Measurements from ENCODE around the gene CDS1. TPM values are rescaled to one million over a fixed set of nuclear protein-coding genes. Genes with fewer than 3 reads are reported as not detected.
"Not testable (repeated sequence)": the region's sequence is repeated elsewhere in the genome, so short reads cannot be mapped to it uniquely, and the experiment has no call there.

The CDS1 gene
- 1 to 10 TPM in 3 of 4 donors, under 1 TPM in 1; 0.81 to 3.3 (median 2.5) TPM for total RNA-seq

- peaks cover 0 to 20% (median 0%) of the 10 kb centered on the region in 3 donors for H3K4me1 ChIP-seq
- no peaks in the 10 kb centered on the region for H3K36me3 ChIP-seq
- H3K4me3 ChIP-seq, result peak within 1 kb of the TSS; percentile 58 to 91
- H3K9me3 ChIP-seq, result no peaks in the 10 kb centered on the region
- 0% methylated on average over 3 of the region's 88 CpGs; no CpG with 5 or more reads in 1 of the 2 donors for WGBS, 2 donors (ENCODE audit: low coverage in 1 of 2)
- peak within 1 kb of the TSS in 3 of 4 donors; percentile 84 for H3K27ac ChIP-seq
- no peaks in the 10 kb centered on the region for H3K27me3 ChIP-seq
- peak; percentile 51 for ATAC-seq
- TF ChIP-seq POLR2A (IDR thresholded peaks at IDR 0.05) (no peak), POLR2AphosphoS5 (IDR thresholded peaks at IDR 0.05) (no peak), EP300 (IDR thresholded peaks at IDR 0.05) (no peak)
- TF ChIP-seq, protein P1, sequence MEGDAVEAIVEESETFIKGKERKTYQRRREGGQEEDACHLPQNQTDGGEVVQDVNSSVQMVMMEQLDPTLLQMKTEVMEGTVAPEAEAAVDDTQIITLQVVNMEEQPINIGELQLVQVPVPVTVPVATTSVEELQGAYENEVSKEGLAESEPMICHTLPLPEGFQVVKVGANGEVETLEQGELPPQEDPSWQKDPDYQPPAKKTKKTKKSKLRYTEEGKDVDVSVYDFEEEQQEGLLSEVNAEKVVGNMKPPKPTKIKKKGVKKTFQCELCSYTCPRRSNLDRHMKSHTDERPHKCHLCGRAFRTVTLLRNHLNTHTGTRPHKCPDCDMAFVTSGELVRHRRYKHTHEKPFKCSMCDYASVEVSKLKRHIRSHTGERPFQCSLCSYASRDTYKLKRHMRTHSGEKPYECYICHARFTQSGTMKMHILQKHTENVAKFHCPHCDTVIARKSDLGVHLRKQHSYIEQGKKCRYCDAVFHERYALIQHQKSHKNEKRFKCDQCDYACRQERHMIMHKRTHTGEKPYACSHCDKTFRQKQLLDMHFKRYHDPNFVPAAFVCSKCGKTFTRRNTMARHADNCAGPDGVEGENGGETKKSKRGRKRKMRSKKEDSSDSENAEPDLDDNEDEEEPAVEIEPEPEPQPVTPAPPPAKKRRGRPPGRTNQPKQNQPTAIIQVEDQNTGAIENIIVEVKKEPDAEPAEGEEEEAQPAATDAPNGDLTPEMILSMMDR (IDR thresholded peaks at IDR 0.05), result no peak
Measured at GRCh38 chr4:84582988-84583875, at the start of gene CDS1. CDS1 (plus strand) TSS chr4:84583127; CDS start chr4:84583402, 275 bp downstream.

GRCh38 chr4:84535901-84536300 lies 47.0 kb upstream of the CDS1 start:
- no peaks in the 10 kb centered on the region for H3K9me3 ChIP-seq
- no peak for ATAC-seq
- no peaks in the 10 kb centered on the region for H3K27me3 ChIP-seq
- no peak overlapping the region for H3K27ac ChIP-seq
- no peaks in the 10 kb centered on the region for H3K36me3 ChIP-seq
- 92 to 100% methylated on average over 2 of the region's 2 CpGs for WGBS, 2 donors (ENCODE audit: low coverage in 1 of 2)
- H3K4me3 ChIP-seq, result no peak overlapping the region
- no peaks in the 10 kb centered on the region for H3K4me1 ChIP-seq
- TF ChIP-seq EP300 (IDR thresholded peaks at IDR 0.05), result no peak
- no peak for TF ChIP-seq POLR2AphosphoS5 (IDR thresholded peaks at IDR 0.05)
- TF ChIP-seq, protein P1 (IDR thresholded peaks at IDR 0.05), result no peak
- no peak for TF ChIP-seq POLR2A (IDR thresholded peaks at IDR 0.05)

GRCh38 chr4:84545093-84545492 lies 37.8 kb upstream of the CDS1 start:
- no peak for ATAC-seq
- no peaks in the 10 kb centered on the region for H3K36me3 ChIP-seq
- no peak overlapping the region for H3K27ac ChIP-seq
- no peaks in the 10 kb centered on the region for H3K4me1 ChIP-seq
- H3K27me3 ChIP-seq, result no peaks in the 10 kb centered on the region
- 80% methylated on average over 1 of the region's 5 CpGs; no CpG with 5 or more reads in 1 of the 2 donors for WGBS, 2 donors (ENCODE audit: low coverage in 1 of 2)
- no peak for TF ChIP-seq POLR2AphosphoS5 (IDR thresholded peaks at IDR 0.05)
- no peak for TF ChIP-seq POLR2A (IDR thresholded peaks at IDR 0.05)
- TF ChIP-seq, protein P1 (IDR thresholded peaks at IDR 0.05), result no peak
- TF ChIP-seq EP300 (IDR thresholded peaks at IDR 0.05), result no peak
- no peaks in the 10 kb centered on the region for H3K9me3 ChIP-seq
- no peak overlapping the region for H3K4me3 ChIP-seq

DNA sequence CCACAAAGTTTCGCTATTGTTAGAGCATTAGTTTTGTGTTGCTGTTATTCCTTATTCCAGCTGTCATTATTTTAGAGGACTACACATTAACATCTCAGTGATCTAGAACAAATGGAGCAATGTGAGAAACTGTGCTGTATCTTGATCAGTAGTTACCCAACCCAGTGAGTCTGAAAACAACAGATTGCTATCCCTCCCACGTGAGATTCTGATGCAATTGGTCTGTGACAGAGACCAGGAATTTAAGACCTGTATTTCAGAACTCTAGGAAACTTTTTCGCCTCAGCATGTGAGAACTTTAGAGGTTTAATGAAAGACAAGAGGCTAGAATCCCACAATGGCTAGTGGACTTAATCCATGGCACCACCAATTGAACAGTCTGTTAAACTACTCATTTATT lies 35.7 kb upstream of the CDS1 start:
- no peak for ATAC-seq
- Histone ChIP-seq H3K9me3 (no peaks in the 10 kb centered on the region), H3K4me1 (no peaks in the 10 kb centered on the region), H3K4me3 (no peak overlapping the region), H3K27ac (no peak overlapping the region), H3K36me3 (no peaks in the 10 kb centered on the region), H3K27me3 (no peaks in the 10 kb centered on the region)
- WGBS, 2 donors (ENCODE audit: low coverage in 1 of 2), result 74 to 94% methylated on average over 2 to 3 of the region's 3 CpGs
- TF ChIP-seq EP300 (IDR thresholded peaks at IDR 0.05) (no peak), POLR2A (IDR thresholded peaks at IDR 0.05) (no peak), POLR2AphosphoS5 (IDR thresholded peaks at IDR 0.05) (no peak)
- TF ChIP-seq, protein P1 (IDR thresholded peaks at IDR 0.05), result no peak

- H3K36me3 ChIP-seq, H3K4me1 ChIP-seq, H3K4me3 ChIP-seq, H3K27ac ChIP-seq, ATAC-seq, H3K27me3 ChIP-seq: not testable (repeated sequence)
- WGBS, 2 donors (ENCODE audit: low coverage in 1 of 2), result 18 to 85% methylated on average over 1 to 4 of the region's 6 CpGs
- H3K9me3 ChIP-seq, result peaks cover 0 to 15% (median 0%) of the 10 kb centered on the region in 3 donors
Measured at GRCh38 chr4:84549191-84549590, 33.7 kb upstream of the CDS1 start.

Data from gastroesophageal sphincter (tissue), 4 donors.